ENCODE measurements around the gene SLF2.
"Not testable (repeated sequence)": the region's sequence is repeated elsewhere in the genome, so short reads cannot be mapped to it uniquely, and the experiment has no call there.

The SLF2 gene

DNA sequence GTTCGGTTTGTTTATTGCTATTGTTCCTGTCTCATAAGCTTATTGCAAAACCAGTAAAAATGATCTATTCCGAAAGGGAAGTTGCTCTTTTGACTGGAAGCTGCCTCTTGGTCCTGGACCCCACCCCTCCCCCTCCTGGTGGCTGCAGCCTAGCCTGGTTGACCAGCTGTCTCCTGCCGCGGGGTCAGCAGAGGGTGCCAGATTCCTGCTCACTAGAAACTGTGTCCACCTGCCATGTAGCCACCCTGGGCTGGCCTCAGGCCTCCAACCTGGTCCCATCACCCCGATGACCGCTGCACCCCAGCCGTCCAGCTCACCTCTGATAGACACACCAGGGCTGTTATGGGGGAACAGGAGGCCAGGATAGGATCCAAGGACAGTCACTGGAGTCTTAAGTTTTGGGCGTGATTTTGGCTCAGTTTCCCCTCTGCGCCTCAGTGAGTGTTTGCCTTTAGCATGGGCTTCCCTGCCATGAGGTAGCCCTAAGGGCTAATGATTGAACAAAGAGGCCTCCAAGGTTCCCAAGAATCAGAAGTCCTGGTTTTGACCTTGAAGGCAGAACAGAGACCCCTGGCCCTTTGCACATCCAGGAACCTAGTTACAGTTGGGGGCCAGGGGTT lies 32.9 kb upstream of the SLF2 start:
- DNase-seq (ENCODE audit: low read depth in 1 of 2, low spot score in 1 of 2): no peak

DNA sequence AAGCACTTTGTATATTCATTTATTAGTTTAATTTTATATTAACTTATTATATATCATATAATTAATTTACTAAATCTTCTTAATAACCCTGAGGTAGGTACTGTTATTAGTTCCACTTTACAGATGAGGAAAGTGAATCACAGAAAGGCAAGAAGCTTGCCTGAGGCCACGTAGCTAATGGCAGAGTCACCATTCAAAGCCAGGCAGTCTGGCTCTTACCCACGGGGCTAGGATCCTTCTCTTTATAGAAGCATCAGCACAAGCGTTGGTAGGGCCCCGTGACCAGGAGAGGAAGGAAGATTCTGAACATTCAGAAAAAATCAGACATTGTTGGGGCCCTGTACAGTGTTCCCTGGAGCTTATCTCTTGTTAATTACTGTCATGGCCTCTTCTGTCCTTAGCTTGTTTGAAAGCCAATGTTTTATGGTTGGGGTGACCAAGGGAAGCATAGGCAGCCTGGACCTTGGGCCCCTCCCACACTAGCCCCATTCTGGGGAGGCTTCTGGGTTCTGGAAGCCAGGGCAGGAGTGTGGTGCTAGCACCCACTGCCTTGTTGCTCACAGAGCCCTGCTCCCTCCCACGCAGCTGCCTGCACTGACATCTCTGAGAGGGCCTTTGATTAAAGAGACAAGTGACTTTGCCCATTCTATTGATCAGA lies 31.1 kb upstream of the SLF2 start:
- DNase-seq (ENCODE audit: low read depth in 1 of 2, low spot score in 1 of 2): no peak

GRCh38 chr10:100882252-100882651 lies 30.5 kb upstream of the SLF2 start:
- no peak for DNase-seq (ENCODE audit: low read depth in 1 of 2, low spot score in 1 of 2)

DNA sequence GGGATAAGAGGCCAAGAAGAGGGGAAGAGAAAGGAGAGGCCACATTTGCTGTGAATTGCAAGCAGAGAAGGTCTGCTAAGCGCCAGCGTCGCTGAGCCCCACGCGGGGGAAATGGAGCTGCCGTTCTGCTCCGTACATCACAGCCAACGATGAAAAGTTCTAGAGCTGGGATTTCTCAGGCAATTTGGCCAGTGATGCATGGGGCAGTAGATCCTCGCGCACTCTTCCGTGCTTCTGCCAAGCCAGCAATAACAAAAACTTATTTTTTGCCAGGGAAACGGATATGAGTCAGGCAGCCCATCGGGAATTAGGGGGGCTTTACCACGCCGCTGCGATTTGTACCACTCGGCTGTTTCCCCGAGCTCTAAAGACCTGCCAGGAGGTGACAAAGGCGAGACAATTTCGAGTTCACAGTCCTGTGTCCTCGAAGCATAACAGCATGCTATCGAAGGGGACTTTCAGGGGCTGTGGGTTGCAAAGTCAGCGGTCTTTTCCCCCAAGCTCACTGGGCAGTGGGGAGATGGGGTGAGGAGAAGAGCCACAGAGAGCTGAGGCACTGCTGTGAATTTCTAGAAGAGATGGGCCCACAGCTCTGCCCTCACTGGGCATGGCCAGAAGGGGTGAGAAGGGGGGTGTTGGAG lies 30.0 kb upstream of the SLF2 start:
- no peak for DNase-seq (ENCODE audit: low read depth in 1 of 2, low spot score in 1 of 2)

GRCh38 chr10:100883312-100883821 lies 29.4 kb upstream of the SLF2 start:
- no peak for DNase-seq (ENCODE audit: low read depth in 1 of 2, low spot score in 1 of 2)

DNA sequence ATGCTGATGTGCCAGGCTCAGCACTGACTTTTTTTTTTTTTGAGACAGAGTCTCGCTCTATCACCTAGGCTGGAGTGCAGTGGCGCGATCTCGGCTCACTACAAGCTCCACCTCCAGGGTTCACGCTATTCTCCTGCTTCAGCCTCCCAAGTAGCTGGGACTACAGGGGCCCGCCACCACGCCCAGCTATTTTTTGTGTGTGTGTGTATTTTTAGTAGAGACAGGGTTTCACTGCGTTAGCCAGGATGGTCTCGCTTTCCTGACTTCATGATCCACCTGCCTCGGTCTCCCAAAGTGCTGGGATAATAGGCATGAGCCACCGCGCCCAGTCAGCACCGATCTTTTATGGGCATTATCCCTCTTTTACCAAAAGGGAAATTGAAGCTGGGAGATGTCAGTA lies 27.2 kb upstream of the SLF2 start:
- not testable (repeated sequence) for DNase-seq (ENCODE audit: low read depth in 1 of 2, low spot score in 1 of 2)

- no peak for DNase-seq (ENCODE audit: low read depth in 1 of 2, low spot score in 1 of 2)
These were observed 26.7 kb upstream of the SLF2 start for GRCh38 chr10:100886091-100886490.

DNA sequence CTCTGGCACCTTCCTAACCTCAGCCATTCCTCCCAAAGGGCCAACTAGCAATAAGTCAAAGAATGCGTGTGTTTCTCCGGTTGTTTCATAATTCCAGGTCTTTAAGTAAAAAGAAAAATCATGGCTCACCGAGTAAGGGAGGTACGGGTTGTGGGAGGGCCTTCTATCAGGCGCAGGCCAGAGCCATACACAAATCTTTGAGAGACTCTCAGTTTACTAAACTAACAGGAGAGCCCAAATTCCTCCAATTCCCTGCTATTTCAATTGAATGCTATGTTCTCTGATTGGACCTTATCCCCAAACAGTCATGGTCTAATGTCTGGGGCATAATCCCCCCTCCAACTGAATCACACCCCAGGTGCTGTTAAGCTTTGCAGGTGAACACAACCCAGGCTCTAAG lies 26.2 kb upstream of the SLF2 start:
- no peak for DNase-seq (ENCODE audit: low read depth in 1 of 2, low spot score in 1 of 2)

DNA sequence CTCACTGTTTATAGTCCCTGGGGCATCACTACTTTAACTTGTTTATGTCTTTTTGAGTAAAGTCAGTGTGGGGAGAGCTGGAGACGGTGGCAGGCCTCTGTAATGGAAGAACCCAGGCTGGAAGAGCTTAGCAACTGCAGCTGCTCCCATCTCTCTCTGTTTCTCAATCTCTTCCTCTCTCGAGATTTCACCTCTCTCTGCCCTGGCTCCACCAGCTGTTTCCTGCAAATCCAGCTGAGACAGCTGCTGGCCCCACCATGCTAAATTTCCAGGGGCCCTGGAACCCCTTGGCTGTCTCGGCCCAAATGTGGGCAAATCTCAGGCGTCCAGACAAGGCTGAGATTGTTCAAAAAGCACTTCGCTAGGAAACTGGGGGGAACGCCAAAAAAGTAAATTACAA lies 25.8 kb upstream of the SLF2 start:
- no peak for DNase-seq (ENCODE audit: low read depth in 1 of 2, low spot score in 1 of 2)

DNA sequence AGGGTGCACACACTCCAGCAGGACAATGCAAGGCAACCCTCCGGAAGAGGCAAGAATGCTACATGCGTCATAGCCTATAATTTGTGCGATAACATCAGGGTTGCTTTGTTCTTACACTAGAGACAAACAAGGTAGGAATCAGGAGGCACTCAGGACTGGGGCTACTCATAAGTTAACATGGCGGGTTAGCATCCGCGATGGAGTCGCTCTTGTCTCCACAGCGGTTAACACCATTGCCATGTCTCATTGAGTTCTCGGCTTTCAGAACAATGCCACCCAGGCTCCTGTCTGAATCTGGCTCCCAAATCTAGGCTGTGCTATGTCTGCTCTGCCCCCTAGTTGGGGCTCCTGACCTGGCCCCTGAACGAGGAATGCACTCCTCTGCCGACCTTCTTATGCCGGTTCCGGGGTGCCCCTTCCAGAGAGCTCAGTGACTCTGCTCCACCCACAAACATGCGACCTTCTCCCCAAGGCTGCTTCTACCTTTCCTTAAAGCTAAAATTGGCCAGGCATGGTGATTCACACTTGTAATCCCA lies 24.9 kb upstream of the SLF2 start:
- DNase-seq (ENCODE audit: low read depth in 1 of 2, low spot score in 1 of 2): no peak

GRCh38 chr10:100888957-100889356 lies 23.8 kb upstream of the SLF2 start:
- no peak for DNase-seq (ENCODE audit: low read depth in 1 of 2, low spot score in 1 of 2)

- DNase-seq (ENCODE audit: low read depth in 1 of 2, low spot score in 1 of 2): no peak
These were observed 23.2 kb upstream of the SLF2 start for GRCh38 chr10:100889546-100889945.

DNA sequence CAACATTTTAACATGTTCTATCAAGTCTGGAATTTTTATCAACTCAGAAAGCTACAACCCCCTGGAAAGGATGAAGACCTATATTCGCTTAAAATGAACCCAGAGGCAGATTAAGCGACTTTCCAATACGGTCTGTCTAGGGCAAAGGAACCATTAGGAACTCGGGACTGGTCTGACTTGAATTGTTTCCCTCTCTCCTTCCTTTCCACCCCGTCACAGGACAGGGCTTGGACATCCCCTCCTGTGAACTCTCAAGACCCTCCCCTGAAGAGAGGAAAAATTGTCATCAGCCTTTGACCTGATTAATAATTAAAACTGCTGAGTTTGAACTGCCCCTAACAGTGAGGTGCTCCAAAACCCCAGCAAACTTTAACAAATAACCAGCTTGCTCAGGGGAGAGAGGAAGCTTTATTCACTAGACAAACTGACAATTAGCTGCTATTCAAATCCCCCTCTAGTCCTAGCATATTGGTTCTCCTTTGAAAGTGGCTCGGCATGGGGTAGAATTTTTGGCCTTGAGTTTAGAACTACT lies 22.6 kb upstream of the SLF2 start:
- DNase-seq (ENCODE audit: low read depth in 1 of 2, low spot score in 1 of 2): no peak

- no peak for DNase-seq (ENCODE audit: low read depth in 1 of 2, low spot score in 1 of 2)
These were observed 22.0 kb upstream of the SLF2 start for GRCh38 chr10:100890673-100891317.

DNA sequence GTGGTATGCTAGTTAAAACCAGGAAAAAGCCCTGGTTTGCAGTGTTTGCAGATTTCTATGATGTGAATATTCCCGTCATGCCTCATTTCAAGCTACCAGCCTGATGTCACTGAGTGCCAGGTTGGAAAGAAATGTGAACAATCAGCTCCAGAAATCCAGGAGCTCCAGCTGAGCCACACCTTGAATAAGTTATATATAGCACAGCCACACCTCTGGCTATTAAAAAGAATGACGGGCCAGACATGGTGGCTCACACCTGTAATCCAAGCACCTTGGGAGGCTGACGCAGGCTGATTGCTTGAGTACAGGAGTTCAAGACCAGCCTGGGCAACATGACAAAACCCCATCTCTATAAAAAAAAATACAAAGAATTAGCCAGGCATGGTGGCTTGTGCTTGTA lies 18.7 kb upstream of the SLF2 start:
- no peak for DNase-seq (ENCODE audit: low read depth in 1 of 2, low spot score in 1 of 2)

- no peak for DNase-seq (ENCODE audit: low read depth in 1 of 2, low spot score in 1 of 2)
These were observed 18.0 kb upstream of the SLF2 start for GRCh38 chr10:100894589-100895294.

GRCh38 chr10:100895346-100895745 lies 17.4 kb upstream of the SLF2 start:
- DNase-seq (ENCODE audit: low read depth in 1 of 2, low spot score in 1 of 2): no peak

GRCh38 chr10:100895896-100896295 lies 16.9 kb upstream of the SLF2 start:
- DNase-seq (ENCODE audit: low read depth in 1 of 2, low spot score in 1 of 2): no peak

GRCh38 chr10:100896876-100897461 lies 15.8 kb upstream of the SLF2 start:
- DNase-seq (ENCODE audit: low read depth in 1 of 2, low spot score in 1 of 2): no peak

- DNase-seq (ENCODE audit: low read depth in 1 of 2, low spot score in 1 of 2): no peak
These were observed 14.8 kb upstream of the SLF2 start for GRCh38 chr10:100897976-100898375.
